SU-DHL-6 (cell line): Measurements from ENCODE around the gene ABTB2.

Experiments
- EZH2phosphoT487 ChIP-seq: fragments of 200-600 bp; sonication (generic), shearing (Covaris generic); conservative IDR thresholded peaks from 2 replicates; pipeline ENCODE4 v1.6.1; 2018; ENCODE audit warnings: mild to moderate bottlenecking, antibody characterized with exemption, low read length, moderate library complexity, mixed read lengths
- TF ChIP-seq, protein P1 (sequence below): fragments of 200-600 bp; sonication (generic); IDR thresholded peaks from one replicate; pipeline ENCODE4 v1.5.1; 2017; ENCODE audit warnings: antibody characterized with exemption, mild to moderate bottlenecking, low read length, moderate library complexity; ENCODE audit not compliant: insufficient read depth, poor library complexity, severe bottlenecking

DNA sequence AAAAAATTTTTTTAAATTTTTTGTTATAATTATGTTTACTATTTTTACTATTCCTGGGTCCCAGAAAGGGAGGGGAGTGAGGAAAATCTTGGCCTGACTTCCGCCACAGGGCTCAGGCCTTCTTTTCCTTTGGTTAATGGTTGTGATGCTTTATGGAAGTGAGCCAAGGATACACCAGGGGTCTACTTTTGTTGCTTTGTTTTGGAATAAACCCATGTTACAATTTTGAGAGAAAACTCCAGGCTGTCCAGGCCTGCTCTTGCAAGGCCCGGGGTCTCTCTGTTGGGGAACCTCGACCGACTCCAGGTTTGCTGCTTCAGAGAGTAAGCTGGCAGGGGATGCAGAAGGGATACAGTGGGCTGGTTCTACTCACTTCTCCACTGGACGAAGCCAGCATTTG lies 84.7 kb downstream of the ABTB2 start:
- TF ChIP-seq, protein P1, sequence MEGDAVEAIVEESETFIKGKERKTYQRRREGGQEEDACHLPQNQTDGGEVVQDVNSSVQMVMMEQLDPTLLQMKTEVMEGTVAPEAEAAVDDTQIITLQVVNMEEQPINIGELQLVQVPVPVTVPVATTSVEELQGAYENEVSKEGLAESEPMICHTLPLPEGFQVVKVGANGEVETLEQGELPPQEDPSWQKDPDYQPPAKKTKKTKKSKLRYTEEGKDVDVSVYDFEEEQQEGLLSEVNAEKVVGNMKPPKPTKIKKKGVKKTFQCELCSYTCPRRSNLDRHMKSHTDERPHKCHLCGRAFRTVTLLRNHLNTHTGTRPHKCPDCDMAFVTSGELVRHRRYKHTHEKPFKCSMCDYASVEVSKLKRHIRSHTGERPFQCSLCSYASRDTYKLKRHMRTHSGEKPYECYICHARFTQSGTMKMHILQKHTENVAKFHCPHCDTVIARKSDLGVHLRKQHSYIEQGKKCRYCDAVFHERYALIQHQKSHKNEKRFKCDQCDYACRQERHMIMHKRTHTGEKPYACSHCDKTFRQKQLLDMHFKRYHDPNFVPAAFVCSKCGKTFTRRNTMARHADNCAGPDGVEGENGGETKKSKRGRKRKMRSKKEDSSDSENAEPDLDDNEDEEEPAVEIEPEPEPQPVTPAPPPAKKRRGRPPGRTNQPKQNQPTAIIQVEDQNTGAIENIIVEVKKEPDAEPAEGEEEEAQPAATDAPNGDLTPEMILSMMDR = no peak
- TF ChIP-seq EZH2phosphoT487 = no peak
